K562 (cell line): ENCODE results near the gene PDE11A. TPM values are rescaled to one million over a fixed set of nuclear protein-coding genes. Genes with fewer than 3 reads are reported as not detected.

ENCODE experiments used
- BRD9 ChIP-seq: fragments of 450-650 bp; IDR thresholded peaks from 2 replicates; pipeline ENCODE4 v1.6.1; 2018; ENCODE audit warnings: low read depth; ENCODE audit not compliant: partially characterized antibody
- CREB1 ChIP-seq, 2 experiments: sonication (generic) in 1 of 2; formaldehyde crosslinking in 1 of 2; IDR thresholded peaks; 2 replicates each; pipeline versions ENCODE4 v1.6.1 to v1.8.0; 2012 to 2022; ENCODE audit warnings: inconsistent platforms in 1 of 2, mild to moderate bottlenecking in 1 of 2, missing genetic modification reagents in 1 of 2, moderate library complexity in 1 of 2
- CREM ChIP-seq: IDR thresholded peaks from 2 replicates; pipeline ENCODE4 v1.6.1; 2014; ENCODE audit warnings: antibody characterized with exemption, low read depth
- EP300 ChIP-seq: IDR thresholded peaks from 2 replicates; pipeline ENCODE4 v1.6.1; 2012; ENCODE audit warnings: low read length, improper control_type of control experiment
- ETS2 ChIP-seq: IDR thresholded peaks from 2 replicates; pipeline ENCODE4 v1.6.1; 2016; ENCODE audit warnings: borderline replicate concordance, missing genetic modification characterization, mild to moderate bottlenecking, moderate library complexity, missing compliant biosample characterization; ENCODE audit not compliant: poor library complexity, severe bottlenecking
- FIP1L1 ChIP-seq: fragments of 200-400 bp; formaldehyde crosslinking; IDR thresholded peaks from 2 replicates; pipeline ENCODE4 v1.6.1; 2018; ENCODE audit warnings: mild to moderate bottlenecking, low read depth, low read length; ENCODE audit not compliant: poor library complexity, severe bottlenecking
- HNRNPLL ChIP-seq: fragments of 200-400 bp; formaldehyde crosslinking; IDR thresholded peaks from 2 replicates; pipeline ENCODE4 v1.6.1; 2017; ENCODE audit warnings: low read length, low read depth, mild to moderate bottlenecking; ENCODE audit not compliant: poor library complexity, severe bottlenecking
- KHSRP ChIP-seq: fragments of 450-650 bp; IDR thresholded peaks from 2 replicates; pipeline ENCODE4 v1.6.1; 2017
- KLF16 ChIP-seq: IDR thresholded peaks from 2 replicates; pipeline ENCODE4 v1.6.1; 2016; ENCODE audit warnings: antibody characterized with exemption
- L3MBTL2 ChIP-seq: fragments of 450-650 bp; IDR thresholded peaks from 2 replicates; pipeline ENCODE4 v1.6.1; 2016; ENCODE audit warnings: mild to moderate bottlenecking, moderate library complexity
- MEIS2 ChIP-seq: fragments of 450-650 bp; IDR thresholded peaks from 2 replicates; pipeline ENCODE4 v1.6.1; 2014; ENCODE audit warnings: mild to moderate bottlenecking; ENCODE audit not compliant: partially characterized antibody
- NR2C1 ChIP-seq, 2 experiments: fragments of 450-650 bp; IDR thresholded peaks; 2 replicates each; pipeline ENCODE4 v1.6.1; 2017; ENCODE audit warnings: mild to moderate bottlenecking in 2 of 2, antibody characterized with exemption in 1 of 2, inconsistent platforms in 1 of 2, missing compliant biosample characterization in 1 of 2, missing genetic modification characterization in 1 of 2
- RFX7 ChIP-seq: fragments of 250-450 bp; sonication (Bioruptor Pico); IDR thresholded peaks from 2 replicates; pipeline ENCODE4 v1.5.1; 2021; ENCODE audit warnings: mild to moderate bottlenecking
- TAL1 ChIP-seq: fragments of 450-650 bp; IDR thresholded peaks from 2 replicates; pipeline ENCODE4 v1.6.1; 2016; ENCODE audit warnings: mild to moderate bottlenecking
- TBL1XR1 ChIP-seq, 2 experiments: IDR thresholded peaks; 2 replicates each; pipeline ENCODE4 v1.6.1; 2012; ENCODE audit warnings: improper control_type of control experiment in 2 of 2, low read length in 2 of 2, mild to moderate bottlenecking in 1 of 2
- TCFL5 ChIP-seq: fragments of 250-450 bp; sonication (Bioruptor Pico); conservative IDR thresholded peaks from 2 replicates; pipeline ENCODE4 v1.6.1; 2021; ENCODE audit warnings: mild to moderate bottlenecking, moderate library complexity, matching md5 sums
- YY1 ChIP-seq, 3 experiments: IDR thresholded peaks; 2 replicates each; pipeline ENCODE4 v1.6.1; 2011; ENCODE audit warnings: low read length in 2 of 3, mild to moderate bottlenecking in 2 of 3, moderate library complexity in 2 of 3, borderline replicate concordance in 1 of 3, control low read depth in 1 of 3, low read depth in 1 of 3; ENCODE audit not compliant: insufficient read depth in 3 of 3, insufficient replicate concordance in 2 of 3, control insufficient read depth in 1 of 3, insufficient read length in 1 of 3; ENCODE audit errors: extremely low read depth in 1 of 3
- ZNF143 ChIP-seq: sonication (generic); formaldehyde crosslinking; IDR thresholded peaks from 2 replicates; pipeline ENCODE4 v1.9.0; 2022; ENCODE audit warnings: mild to moderate bottlenecking, missing genetic modification reagents
- ZNF347 ChIP-seq: fragments of 450-650 bp; formaldehyde crosslinking; IDR thresholded peaks from 2 replicates; pipeline ENCODE4 v1.4.0; 2020; ENCODE audit warnings: low read depth, mild to moderate bottlenecking, moderate library complexity
- polyA plus RNA-seq, 8 experiments: library from polyadenylated mRNA; depleted of rRNA in 4 of 8; stranded (reverse) in 5 of 8; unstranded in 3 of 8; fragments of >200 nt; fragmentation: Nextera tagmentation in 2 of 8; fragmentation: Illumina TruSeq in 1 of 8; extraction: Ambion mirVana in 2 of 8; extraction: Trizol in 1 of 8; gene quantifications; 2 replicates each; pipeline versions ENCODE4 v1.2.1 to v1.2.3, GENCODE V29; 2011 to 2014; ENCODE audit warnings: inconsistent platforms in 1 of 8, missing spikeins in 1 of 8
- total RNA-seq, 7 experiments: library from RNA; depleted of rRNA in 6 of 7; stranded (reverse); fragments of >200 nt in 6 of 7; fragmentation: Illumina TruSeq in 2 of 7; extraction: Trizol in 2 of 7; gene quantifications; 2 replicates each; pipeline versions ENCODE4 v1.2.1 to v1.2.3, GENCODE V29; 2011 to 2021; ENCODE audit warnings: low replicate concordance in 1 of 7
- TF ChIP-seq, protein P1 (sequence below): sonication (generic); IDR thresholded peaks from 2 replicates; pipeline ENCODE4 v1.6.1; 2016
- TF ChIP-seq, protein P2 (sequence below): fragments of 450-650 bp; conservative IDR thresholded peaks from 2 replicates; pipeline ENCODE4 v1.6.1; 2016; ENCODE audit warnings: missing genetic modification characterization, low read depth, mild to moderate bottlenecking, missing compliant biosample characterization, moderate library complexity
- TF ChIP-seq, protein P3 (sequence below): fragments of 450-650 bp; formaldehyde crosslinking; IDR thresholded peaks from 2 replicates; pipeline ENCODE4 v1.4.0; 2020; ENCODE audit warnings: mild to moderate bottlenecking, mixed read lengths
- TF ChIP-seq, protein P4 (sequence below): sonication (generic); formaldehyde crosslinking; IDR thresholded peaks from 2 replicates; pipeline ENCODE4 v1.8.0; 2022; ENCODE audit warnings: mild to moderate bottlenecking, missing genetic modification reagents
- TF ChIP-seq, protein P5 (sequence below): sonication (generic); formaldehyde crosslinking; IDR thresholded peaks from 2 replicates; pipeline ENCODE4 v1.8.1; 2023; ENCODE audit warnings: mild to moderate bottlenecking, missing genetic modification reagents

PDE11A gene
- total and polyA plus RNA-seq, 9 of the 15 experiments (the other 6 are each of a cell fraction or from before 2014, with no cell fraction given), result 3.2 to 22.1 (median 5.7) TPM

DNA sequence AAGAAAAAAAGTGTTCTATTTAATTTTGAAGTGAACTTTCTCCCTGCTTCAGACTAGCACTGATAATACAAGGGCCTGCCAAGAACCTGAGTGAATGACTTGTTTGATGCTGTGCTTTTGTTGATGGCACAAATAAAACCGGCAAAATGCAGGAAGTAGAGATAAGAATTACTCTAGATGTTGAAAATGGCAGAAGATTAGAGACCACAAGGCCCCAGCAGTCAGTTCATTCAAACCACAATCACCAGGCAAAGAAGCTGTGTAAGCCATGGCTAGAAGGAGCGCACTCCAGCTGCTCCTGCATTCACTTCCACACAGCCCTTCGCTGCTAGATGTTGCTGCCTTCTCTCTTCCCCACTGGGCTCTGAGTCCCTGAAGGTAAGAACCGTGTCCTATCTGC, 383.0 kb downstream of the PDE11A start (continued):
- TF ChIP-seq, protein P1, sequence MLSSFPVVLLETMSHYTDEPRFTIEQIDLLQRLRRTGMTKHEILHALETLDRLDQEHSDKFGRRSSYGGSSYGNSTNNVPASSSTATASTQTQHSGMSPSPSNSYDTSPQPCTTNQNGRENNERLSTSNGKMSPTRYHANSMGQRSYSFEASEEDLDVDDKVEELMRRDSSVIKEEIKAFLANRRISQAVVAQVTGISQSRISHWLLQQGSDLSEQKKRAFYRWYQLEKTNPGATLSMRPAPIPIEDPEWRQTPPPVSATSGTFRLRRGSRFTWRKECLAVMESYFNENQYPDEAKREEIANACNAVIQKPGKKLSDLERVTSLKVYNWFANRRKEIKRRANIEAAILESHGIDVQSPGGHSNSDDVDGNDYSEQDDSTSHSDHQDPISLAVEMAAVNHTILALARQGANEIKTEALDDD, result peak; percentile 62
- TF ChIP-seq NR2C1 (IDR thresholded peaks at IDR 0.05), result no peak
- no peak for TF ChIP-seq NR2C1 (tag; IDR thresholded peaks at IDR 0.05)
- no peak for TF ChIP-seq FIP1L1
- no peak for TF ChIP-seq CREM
- TF ChIP-seq ETS2 (tag), result no peak
- TF ChIP-seq HNRNPLL, result no peak
- no peak for TF ChIP-seq BRD9
- TF ChIP-seq, protein P2, sequence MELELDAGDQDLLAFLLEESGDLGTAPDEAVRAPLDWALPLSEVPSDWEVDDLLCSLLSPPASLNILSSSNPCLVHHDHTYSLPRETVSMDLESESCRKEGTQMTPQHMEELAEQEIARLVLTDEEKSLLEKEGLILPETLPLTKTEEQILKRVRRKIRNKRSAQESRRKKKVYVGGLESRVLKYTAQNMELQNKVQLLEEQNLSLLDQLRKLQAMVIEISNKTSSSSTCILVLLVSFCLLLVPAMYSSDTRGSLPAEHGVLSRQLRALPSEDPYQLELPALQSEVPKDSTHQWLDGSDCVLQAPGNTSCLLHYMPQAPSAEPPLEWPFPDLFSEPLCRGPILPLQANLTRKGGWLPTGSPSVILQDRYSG (tag), result no peak
- TF ChIP-seq TCFL5 (CRISPR knock-in tag), result no peak
- TF ChIP-seq, protein P3, sequence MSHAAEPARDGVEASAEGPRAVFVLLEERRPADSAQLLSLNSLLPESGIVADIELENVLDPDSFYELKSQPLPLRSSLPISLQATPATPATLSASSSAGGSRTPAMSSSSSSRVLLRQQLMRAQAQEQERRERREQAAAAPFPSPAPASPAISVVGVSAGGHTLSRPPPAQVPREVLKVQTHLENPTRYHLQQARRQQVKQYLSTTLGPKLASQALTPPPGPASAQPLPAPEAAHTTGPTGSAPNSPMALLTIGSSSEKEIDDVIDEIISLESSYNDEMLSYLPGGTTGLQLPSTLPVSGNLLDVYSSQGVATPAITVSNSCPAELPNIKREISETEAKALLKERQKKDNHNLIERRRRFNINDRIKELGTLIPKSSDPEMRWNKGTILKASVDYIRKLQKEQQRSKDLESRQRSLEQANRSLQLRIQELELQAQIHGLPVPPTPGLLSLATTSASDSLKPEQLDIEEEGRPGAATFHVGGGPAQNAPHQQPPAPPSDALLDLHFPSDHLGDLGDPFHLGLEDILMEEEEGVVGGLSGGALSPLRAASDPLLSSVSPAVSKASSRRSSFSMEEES, result no peak
- TF ChIP-seq YY1 (IDR thresholded peaks at IDR 0.05; ENCODE audit: borderline replicate concordance in 1 of 3, control insufficient read depth in 1 of 3, extremely low read depth in 1 of 3, insufficient read depth in 3 of 3, insufficient read length in 1 of 3, insufficient replicate concordance in 2 of 3, low read depth in 1 of 3, low read length in 2 of 3), result peak in 1 of 3 experiments; percentile 13
- no peak for TF ChIP-seq RFX7 (CRISPR knock-in tag)
- TF ChIP-seq MEIS2, result peak; percentile 18
- TF ChIP-seq, protein P4, sequence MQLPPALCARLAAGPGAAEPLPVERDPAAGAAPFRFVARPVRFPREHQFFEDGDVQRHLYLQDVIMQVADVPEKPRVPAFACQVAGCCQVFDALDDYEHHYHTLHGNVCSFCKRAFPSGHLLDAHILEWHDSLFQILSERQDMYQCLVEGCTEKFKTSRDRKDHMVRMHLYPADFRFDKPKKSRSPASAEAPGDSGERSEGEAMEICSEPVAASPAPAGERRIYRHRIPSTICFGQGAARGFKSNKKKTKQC (CRISPR knock-in tag), result no peak
- no peak for TF ChIP-seq CREB1 (IDR thresholded peaks at IDR 0.05)
- TF ChIP-seq CREB1 (CRISPR knock-in tag; IDR thresholded peaks at IDR 0.05), result no peak
- peak; percentile 35 for TF ChIP-seq TAL1
- 0 out of 2 replicates have a peak, but pooled peaks have one; percentile 31 for TF ChIP-seq KLF16
- no peak for TF ChIP-seq ZNF143 (CRISPR knock-in tag)
- 0 out of 4 replicates have a peak, but pooled peaks of 1 of the 2 experiments have one; percentile 11 for TF ChIP-seq TBL1XR1 (IDR thresholded peaks at IDR 0.05; ENCODE audit: low read length in 2 of 2)
- TF ChIP-seq ZNF347 (CRISPR knock-in tag), result no peak
- TF ChIP-seq, protein P5, sequence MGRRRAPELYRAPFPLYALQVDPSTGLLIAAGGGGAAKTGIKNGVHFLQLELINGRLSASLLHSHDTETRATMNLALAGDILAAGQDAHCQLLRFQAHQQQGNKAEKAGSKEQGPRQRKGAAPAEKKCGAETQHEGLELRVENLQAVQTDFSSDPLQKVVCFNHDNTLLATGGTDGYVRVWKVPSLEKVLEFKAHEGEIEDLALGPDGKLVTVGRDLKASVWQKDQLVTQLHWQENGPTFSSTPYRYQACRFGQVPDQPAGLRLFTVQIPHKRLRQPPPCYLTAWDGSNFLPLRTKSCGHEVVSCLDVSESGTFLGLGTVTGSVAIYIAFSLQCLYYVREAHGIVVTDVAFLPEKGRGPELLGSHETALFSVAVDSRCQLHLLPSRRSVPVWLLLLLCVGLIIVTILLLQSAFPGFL (CRISPR knock-in tag), result no peak
- TF ChIP-seq EP300, result peak; percentile 24; the same call in 1 of the 2 replicates
- no peak for TF ChIP-seq KHSRP
- no peak for TF ChIP-seq L3MBTL2
